ENCODE data around the gene CREB3. TPM values are rescaled to one million over a fixed set of nuclear protein-coding genes. Genes with fewer than 3 reads are reported as not detected.
A peak's percentile ranks its signal among the peaks of the same experiment; 100 is the strongest.

Gene CREB3
- total and polyA plus RNA-seq, 4 donors = 39.5 to 62.0 (median 48.7) TPM

DNA sequence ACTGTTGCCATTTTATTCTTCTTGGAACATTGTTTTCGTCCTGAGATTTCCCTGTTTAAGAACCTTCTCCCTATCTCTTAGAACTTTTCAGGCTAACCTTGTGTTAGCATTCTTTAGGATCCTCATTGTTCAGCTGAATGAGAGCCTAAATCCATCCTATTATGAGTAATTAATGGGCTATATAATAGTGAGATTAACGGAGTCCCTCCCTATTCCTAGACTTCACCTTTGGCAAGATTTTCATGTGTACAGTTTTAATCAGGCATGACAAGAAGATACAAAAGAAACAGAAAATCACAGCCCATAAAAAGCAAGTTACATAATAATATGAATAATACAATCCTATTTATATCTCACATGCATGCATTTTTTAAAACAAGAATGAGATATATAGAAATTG lies 30.7 kb downstream of the CREB3 start:
- intact Hi-C loops (cut with DNase I) = no loop called here
- H3K4me3 ChIP-seq (ENCODE audit: low read length in 2 of 2) = no peak overlapping the region
- DNase-seq (no peak), ATAC-seq (ENCODE audit: low FRiP score) (no peak)
- no peaks in the 10 kb centered on the region for H3K4me1 ChIP-seq (ENCODE audit: control insufficient read depth in 1 of 2, insufficient read depth in 2 of 2, low read length in 2 of 2)
- no peak overlapping the region for H3K27ac ChIP-seq (ENCODE audit: low read depth in 1 of 2, low read length in 2 of 2)
- no peaks in the 10 kb centered on the region for H3K9me3 ChIP-seq (ENCODE audit: control insufficient read depth, low read length)
- no peaks in the 10 kb centered on the region for H3K27me3 ChIP-seq (ENCODE audit: control insufficient read depth in 1 of 2, insufficient read depth in 2 of 2, low read length in 1 of 2)
- 91 to 92% methylated on average over 2 of the region's 2 CpGs for WGBS, 2 donors
- H3K36me3 ChIP-seq (ENCODE audit: control insufficient read depth in 1 of 2, insufficient read depth in 2 of 2, low read length in 1 of 2) = no peaks in the 10 kb centered on the region

DNA sequence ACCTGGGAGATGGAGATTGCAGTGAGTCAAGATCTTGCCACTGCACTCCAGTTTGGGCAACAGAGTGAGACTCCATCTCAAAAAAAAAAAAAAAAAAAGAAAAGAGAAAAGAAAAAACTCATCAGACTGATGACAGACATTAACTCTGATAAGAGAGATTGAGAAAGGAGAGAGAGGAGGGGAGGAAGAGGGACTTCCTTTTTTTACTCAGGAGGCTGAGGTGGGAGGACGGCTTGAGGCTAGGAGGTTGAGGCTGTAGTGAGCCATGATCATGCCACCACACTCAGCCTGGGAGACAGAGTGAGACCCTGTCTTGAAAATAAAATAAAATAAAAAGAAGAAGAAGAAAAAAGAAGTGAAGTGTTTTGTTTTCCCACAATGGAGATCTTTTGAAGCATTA lies 31.3 kb downstream of the CREB3 start:
- WGBS, 2 donors = 96 to 100% methylated on average over 1 of the region's 1 CpG
- intact Hi-C loops (cut with DNase I) = no loop called here
- no peak for ATAC-seq (ENCODE audit: low FRiP score)
- no peak for DNase-seq
- Histone ChIP-seq H3K9me3 (ENCODE audit: control insufficient read depth, low read length) (no peaks in the 10 kb centered on the region), H3K27me3 (ENCODE audit: control insufficient read depth in 1 of 2, insufficient read depth in 2 of 2, low read length in 1 of 2) (no peaks in the 10 kb centered on the region), H3K27ac (ENCODE audit: low read depth in 1 of 2, low read length in 2 of 2) (no peak overlapping the region), H3K36me3 (ENCODE audit: control insufficient read depth in 1 of 2, insufficient read depth in 2 of 2, low read length in 1 of 2) (no peaks in the 10 kb centered on the region), H3K4me1 (ENCODE audit: control insufficient read depth in 1 of 2, insufficient read depth in 2 of 2, low read length in 2 of 2) (no peaks in the 10 kb centered on the region), H3K4me3 (ENCODE audit: low read length in 2 of 2) (no peak overlapping the region)

- no peak overlapping the region for H3K4me3 ChIP-seq (ENCODE audit: low read length in 2 of 2)
- H3K4me1 ChIP-seq (ENCODE audit: control insufficient read depth in 1 of 2, insufficient read depth in 2 of 2, low read length in 2 of 2) = peaks cover 0 to 1% of the 10 kb centered on the region in 2 donors
- H3K27ac ChIP-seq (ENCODE audit: low read depth in 1 of 2, low read length in 2 of 2) = no peak overlapping the region
- H3K36me3 ChIP-seq (ENCODE audit: control insufficient read depth in 1 of 2, insufficient read depth in 2 of 2, low read length in 1 of 2) = no peaks in the 10 kb centered on the region
- ATAC-seq (ENCODE audit: low FRiP score) = no peak
- H3K9me3 ChIP-seq (ENCODE audit: control insufficient read depth, low read length) = no peaks in the 10 kb centered on the region
- no peaks in the 10 kb centered on the region for H3K27me3 ChIP-seq (ENCODE audit: control insufficient read depth in 1 of 2, insufficient read depth in 2 of 2, low read length in 1 of 2)
- intact Hi-C loops (cut with DNase I) = no loop called here
- WGBS, 2 donors = 84 to 91% methylated on average over 2 of the region's 2 CpGs
- DNase-seq = no peak
Observed at GRCh38 chr9:35766997-35767396, 34.5 kb downstream of the CREB3 start.

DNA sequence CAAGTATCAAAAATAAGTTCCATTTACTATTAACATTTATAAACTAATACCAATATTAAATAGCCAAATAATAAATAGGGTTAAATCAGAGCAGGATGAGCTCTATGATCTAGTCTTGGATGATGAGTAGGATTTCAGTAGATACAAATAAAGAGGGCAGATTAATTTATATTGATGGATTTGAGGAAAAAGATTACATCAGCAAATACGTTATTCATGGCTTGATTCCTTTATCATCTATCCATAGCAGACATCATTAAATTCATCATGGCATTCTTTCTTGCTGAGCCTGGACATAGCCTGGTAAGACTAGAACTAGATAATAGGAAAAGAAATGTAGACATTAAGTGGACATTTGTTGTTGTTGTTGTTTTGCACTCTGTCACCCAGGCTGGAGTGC lies 35.0 kb downstream of the CREB3 start:
- Histone ChIP-seq H3K27ac (ENCODE audit: low read depth in 1 of 2, low read length in 2 of 2) (no peak overlapping the region), H3K36me3 (ENCODE audit: control insufficient read depth in 1 of 2, insufficient read depth in 2 of 2, low read length in 1 of 2) (no peaks in the 10 kb centered on the region), H3K4me1 (ENCODE audit: control insufficient read depth in 1 of 2, insufficient read depth in 2 of 2, low read length in 2 of 2) (peaks cover 0 to 1% of the 10 kb centered on the region in 2 donors), H3K9me3 (ENCODE audit: control insufficient read depth, low read length) (no peaks in the 10 kb centered on the region), H3K4me3 (ENCODE audit: low read length in 2 of 2) (no peak overlapping the region), H3K27me3 (ENCODE audit: control insufficient read depth in 1 of 2, insufficient read depth in 2 of 2, low read length in 1 of 2) (no peaks in the 10 kb centered on the region)
- ATAC-seq (ENCODE audit: low FRiP score) = no peak
- DNase-seq = no peak
- intact Hi-C loops (cut with DNase I) = no loop called here
- WGBS, 2 donors = 90 to 92% methylated on average over 1 of the region's 1 CpG

DNA sequence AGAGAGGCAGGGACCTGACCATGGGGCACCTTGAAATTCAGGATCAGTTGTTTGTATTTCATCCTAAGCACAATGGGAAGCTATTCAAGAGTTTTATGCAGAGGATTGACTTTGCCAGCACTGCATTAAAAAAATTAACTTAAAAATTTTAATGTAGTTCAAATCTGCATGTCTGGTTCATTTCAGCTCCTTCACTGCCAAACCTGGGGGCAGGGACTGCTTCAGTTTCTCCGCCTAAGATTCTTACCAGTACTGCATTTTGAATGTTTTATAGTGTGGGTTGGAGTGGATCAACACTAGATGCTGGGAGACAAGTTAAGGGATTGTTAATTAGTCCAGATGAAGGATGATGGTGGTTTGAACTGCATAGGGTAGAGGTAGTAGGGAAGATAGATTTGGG lies 37.3 kb downstream of the CREB3 start:
- intact Hi-C loops (cut with DNase I) = no loop called here
- WGBS, 2 donors = 97 to 98% methylated on average over 1 of the region's 1 CpG

GRCh38 chr9:35771075-35771433 lies 38.6 kb downstream of the CREB3 start:
- WGBS, 2 donors = 2 to 4% methylated on average over 4 of the region's 4 CpGs

More for the DNA sequence above, 37.3 kb downstream of the CREB3 start:
- DNase-seq (no peak), ATAC-seq (ENCODE audit: low FRiP score) (no peak)
- H3K27me3 ChIP-seq (ENCODE audit: control insufficient read depth in 1 of 2, insufficient read depth in 2 of 2, low read length in 1 of 2) = no peaks in the 10 kb centered on the region
- no peak overlapping the region for H3K4me3 ChIP-seq (ENCODE audit: low read length in 2 of 2)
- H3K9me3 ChIP-seq (ENCODE audit: control insufficient read depth, low read length) = no peaks in the 10 kb centered on the region
- H3K4me1 ChIP-seq (ENCODE audit: control insufficient read depth in 1 of 2, insufficient read depth in 2 of 2, low read length in 2 of 2) = peaks cover 0 to 1% of the 10 kb centered on the region in 2 donors
- H3K27ac ChIP-seq (ENCODE audit: low read depth in 1 of 2, low read length in 2 of 2) = no peak overlapping the region
- no peaks in the 10 kb centered on the region for H3K36me3 ChIP-seq (ENCODE audit: control insufficient read depth in 1 of 2, insufficient read depth in 2 of 2, low read length in 1 of 2)

DNA sequence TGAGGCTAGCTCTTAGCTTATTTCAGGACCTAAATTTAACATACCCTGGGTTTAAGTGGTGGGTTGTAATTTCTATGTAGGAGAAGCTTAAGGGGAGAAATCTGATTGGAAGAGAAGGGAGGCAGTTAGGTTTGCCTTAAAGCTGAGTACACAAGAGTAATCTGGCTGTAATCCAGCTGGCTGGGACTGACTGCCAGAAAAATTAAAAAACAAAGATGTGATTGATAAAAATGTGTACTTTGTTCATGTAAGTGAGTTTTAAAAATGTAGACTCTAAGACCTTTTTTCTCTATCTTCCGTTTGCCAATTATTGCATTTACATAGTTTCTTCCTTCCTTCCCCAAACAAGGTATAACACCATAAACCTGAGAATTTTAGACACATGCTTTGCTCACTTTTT lies 39.1 kb downstream of the CREB3 start:
- Histone ChIP-seq H3K4me1 (ENCODE audit: control insufficient read depth in 1 of 2, insufficient read depth in 2 of 2, low read length in 2 of 2) (peaks cover 0 to 1% of the 10 kb centered on the region in 2 donors), H3K4me3 (ENCODE audit: low read length in 2 of 2) (no peak overlapping the region), H3K9me3 (ENCODE audit: control insufficient read depth, low read length) (no peaks in the 10 kb centered on the region), H3K27ac (ENCODE audit: low read depth in 1 of 2, low read length in 2 of 2) (no peak overlapping the region), H3K36me3 (ENCODE audit: control insufficient read depth in 1 of 2, insufficient read depth in 2 of 2, low read length in 1 of 2) (no peaks in the 10 kb centered on the region), H3K27me3 (ENCODE audit: control insufficient read depth in 1 of 2, insufficient read depth in 2 of 2, low read length in 1 of 2) (no peaks in the 10 kb centered on the region)
- 4 to 8% methylated on average over 1 of the region's 1 CpG for WGBS, 2 donors
- DNase-seq (no peak), ATAC-seq (ENCODE audit: low FRiP score) (peak; percentile 44)
- intact Hi-C loops (cut with DNase I) = no loop called here

More at GRCh38 chr9:35771075-35771433, 38.6 kb downstream of the CREB3 start:
- H3K4me1 ChIP-seq (ENCODE audit: control insufficient read depth in 1 of 2, insufficient read depth in 2 of 2, low read length in 2 of 2) = peaks cover 0 to 1% of the 10 kb centered on the region in 2 donors
- intact Hi-C loops (cut with DNase I) = no loop called here
- no peaks in the 10 kb centered on the region for H3K27me3 ChIP-seq (ENCODE audit: control insufficient read depth in 1 of 2, insufficient read depth in 2 of 2, low read length in 1 of 2)
- H3K27ac ChIP-seq (ENCODE audit: low read depth in 1 of 2, low read length in 2 of 2) = peak overlapping the region in 1 of 2 donors; percentile 40
- H3K9me3 ChIP-seq (ENCODE audit: control insufficient read depth, low read length) = no peaks in the 10 kb centered on the region
- H3K4me3 ChIP-seq (ENCODE audit: low read length in 2 of 2) = no peak overlapping the region
- H3K36me3 ChIP-seq (ENCODE audit: control insufficient read depth in 1 of 2, insufficient read depth in 2 of 2, low read length in 1 of 2) = no peaks in the 10 kb centered on the region
- ATAC-seq (ENCODE audit: low FRiP score) (peak; percentile 66), DNase-seq (no peak)

DNA sequence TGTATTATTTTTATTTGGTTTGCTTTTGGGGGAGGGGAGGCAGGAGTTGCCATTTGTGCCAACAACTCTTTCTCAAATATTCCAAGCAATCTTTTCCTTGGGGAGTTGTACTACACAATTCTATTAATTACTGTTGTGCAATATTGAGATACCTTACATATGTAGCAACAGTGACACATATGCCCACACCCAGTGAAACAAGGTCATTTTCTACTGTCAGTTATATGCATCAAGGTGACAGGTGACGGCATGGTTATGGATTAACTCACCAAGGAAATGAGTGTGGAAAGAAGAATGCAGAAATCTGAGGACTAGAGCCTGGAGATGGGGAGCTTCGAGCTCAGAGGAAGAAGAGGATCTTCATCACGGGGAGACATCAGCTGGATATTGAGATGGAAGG lies 39.5 kb downstream of the CREB3 start:
- WGBS, 2 donors = 85 to 87% methylated on average over 3 of the region's 3 CpGs
- no peak for ATAC-seq (ENCODE audit: low FRiP score)
- H3K27me3 ChIP-seq (ENCODE audit: control insufficient read depth in 1 of 2, insufficient read depth in 2 of 2, low read length in 1 of 2) = no peaks in the 10 kb centered on the region
- H3K9me3 ChIP-seq (ENCODE audit: control insufficient read depth, low read length) = no peaks in the 10 kb centered on the region
- no peaks in the 10 kb centered on the region for H3K36me3 ChIP-seq (ENCODE audit: control insufficient read depth in 1 of 2, insufficient read depth in 2 of 2, low read length in 1 of 2)
- intact Hi-C loops (cut with DNase I) = no loop called here
- peaks cover 0 to 1% of the 10 kb centered on the region in 2 donors for H3K4me1 ChIP-seq (ENCODE audit: control insufficient read depth in 1 of 2, insufficient read depth in 2 of 2, low read length in 2 of 2)
- no peak overlapping the region for H3K4me3 ChIP-seq (ENCODE audit: low read length in 2 of 2)
- H3K27ac ChIP-seq (ENCODE audit: low read depth in 1 of 2, low read length in 2 of 2) = no peak overlapping the region
- no peak for DNase-seq

DNA sequence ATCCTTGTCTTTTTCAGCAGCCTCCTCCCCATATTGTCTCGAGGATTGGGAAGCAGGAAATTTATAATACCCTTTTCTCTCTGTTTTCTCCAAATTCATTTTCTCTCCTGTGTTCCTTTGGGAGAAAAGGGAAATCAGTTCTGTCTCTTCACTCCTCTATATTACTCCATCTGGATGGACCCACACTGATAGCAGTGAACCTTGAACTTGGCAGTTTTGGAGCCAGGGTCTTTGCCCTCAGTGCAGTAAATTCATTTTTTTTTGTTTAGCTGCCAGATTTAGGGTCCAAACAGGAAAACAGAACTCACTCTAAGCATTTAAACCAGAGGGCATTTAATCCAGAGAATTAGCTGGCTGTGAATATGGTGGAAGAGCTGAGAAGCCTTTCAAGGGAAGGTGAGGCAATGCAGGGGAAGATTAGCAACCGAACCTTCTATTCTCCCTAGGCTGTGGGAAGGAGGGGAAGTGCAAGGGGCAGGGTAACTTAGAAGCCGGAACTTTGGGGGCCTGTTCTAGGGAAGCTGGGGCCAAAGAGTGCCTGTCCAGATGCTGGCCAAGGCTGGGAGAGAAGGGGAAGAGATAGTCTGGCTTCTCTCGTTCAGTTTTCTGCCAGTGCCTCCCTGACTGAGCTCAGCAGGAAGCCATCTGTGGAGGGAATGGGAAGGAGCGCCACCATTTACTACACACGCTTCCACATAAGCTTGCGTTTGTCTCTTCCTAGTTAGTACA lies 42.6 kb downstream of the CREB3 start:
- H3K4me3 ChIP-seq (ENCODE audit: low read length in 2 of 2) = no peak overlapping the region
- peak; percentile 44 for ATAC-seq (ENCODE audit: low FRiP score)
- no peaks in the 10 kb centered on the region for H3K9me3 ChIP-seq (ENCODE audit: control insufficient read depth, low read length)
- peak in 1 of 2 donors; percentile 54 for DNase-seq
- no peak overlapping the region for H3K27ac ChIP-seq (ENCODE audit: low read depth in 1 of 2, low read length in 2 of 2)
- 74 to 75% methylated on average over 7 of the region's 7 CpGs for WGBS, 2 donors
- H3K4me1 ChIP-seq (ENCODE audit: control insufficient read depth in 1 of 2, insufficient read depth in 2 of 2, low read length in 2 of 2) = peaks cover 0 to 1% of the 10 kb centered on the region in 2 donors
- no peaks in the 10 kb centered on the region for H3K27me3 ChIP-seq (ENCODE audit: control insufficient read depth in 1 of 2, insufficient read depth in 2 of 2, low read length in 1 of 2)
- H3K36me3 ChIP-seq (ENCODE audit: control insufficient read depth in 1 of 2, insufficient read depth in 2 of 2, low read length in 1 of 2) = no peaks in the 10 kb centered on the region
- intact Hi-C loops (cut with DNase I) = no loop called here

Measured in aorta (tissue), 5 donors.